ENCODE measurements around the gene AGRN. TPM values are rescaled to one million over a fixed set of nuclear protein-coding genes. Genes with fewer than 3 reads are reported as not detected.

The AGRN gene
- total RNA-seq, 1 experiment from 2014 or later: 446 TPM

DNA sequence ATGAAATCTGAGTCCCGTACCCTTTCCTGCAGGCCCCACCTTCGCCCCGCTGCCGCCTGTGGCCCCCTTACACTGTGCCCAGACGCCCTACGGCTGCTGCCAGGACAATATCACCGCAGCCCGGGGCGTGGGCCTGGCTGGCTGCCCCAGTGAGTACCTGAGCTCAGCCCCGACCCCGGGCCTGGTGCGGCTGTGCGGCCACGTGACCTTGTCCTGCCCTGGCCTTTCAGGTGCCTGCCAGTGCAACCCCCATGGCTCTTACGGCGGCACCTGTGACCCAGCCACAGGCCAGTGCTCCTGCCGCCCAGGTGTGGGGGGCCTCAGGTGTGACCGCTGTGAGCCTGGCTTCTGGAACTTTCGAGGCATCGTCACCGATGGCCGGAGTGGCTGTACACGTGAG lies 25.2 kb downstream of the AGRN start:
- peaks cover 58% of the 10 kb centered on the region for H3K36me3 Mint-ChIP-seq (ENCODE audit: insufficient read depth, unreplicated experiment)

DNA sequence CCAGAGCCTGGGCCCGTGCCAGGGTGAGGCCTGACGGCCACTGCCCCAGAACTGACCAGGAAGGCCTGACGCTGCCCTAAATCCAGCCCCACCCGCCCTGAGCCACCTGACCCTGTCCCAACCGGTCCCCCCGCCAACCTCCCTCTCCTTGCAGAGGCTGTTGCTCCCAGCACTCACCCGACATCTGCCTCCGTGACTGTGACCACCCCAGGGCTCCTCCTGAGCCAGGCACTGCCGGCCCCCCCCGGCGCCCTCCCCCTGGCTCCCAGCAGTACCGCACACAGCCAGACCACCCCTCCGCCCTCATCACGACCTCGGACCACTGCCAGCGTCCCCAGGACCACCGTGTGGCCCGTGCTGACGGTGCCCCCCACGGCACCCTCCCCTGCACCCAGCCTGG lies 26.3 kb downstream of the AGRN start:
- Mint-ChIP-seq H3K9me3 (ENCODE audit: low read depth, unreplicated experiment) (no peaks in the 10 kb centered on the region), H3K27ac (ENCODE audit: unreplicated experiment) (no peak overlapping the region), H3K27me3 (ENCODE audit: unreplicated experiment) (no peaks in the 10 kb centered on the region), H3K4me3 (ENCODE audit: low read depth, unreplicated experiment) (no peak overlapping the region), H3K36me3 (ENCODE audit: insufficient read depth, unreplicated experiment) (peaks cover 55% of the 10 kb centered on the region), H3K4me1 (ENCODE audit: low read depth, unreplicated experiment) (no peaks in the 10 kb centered on the region)
- TF ChIP-seq, protein P1, sequence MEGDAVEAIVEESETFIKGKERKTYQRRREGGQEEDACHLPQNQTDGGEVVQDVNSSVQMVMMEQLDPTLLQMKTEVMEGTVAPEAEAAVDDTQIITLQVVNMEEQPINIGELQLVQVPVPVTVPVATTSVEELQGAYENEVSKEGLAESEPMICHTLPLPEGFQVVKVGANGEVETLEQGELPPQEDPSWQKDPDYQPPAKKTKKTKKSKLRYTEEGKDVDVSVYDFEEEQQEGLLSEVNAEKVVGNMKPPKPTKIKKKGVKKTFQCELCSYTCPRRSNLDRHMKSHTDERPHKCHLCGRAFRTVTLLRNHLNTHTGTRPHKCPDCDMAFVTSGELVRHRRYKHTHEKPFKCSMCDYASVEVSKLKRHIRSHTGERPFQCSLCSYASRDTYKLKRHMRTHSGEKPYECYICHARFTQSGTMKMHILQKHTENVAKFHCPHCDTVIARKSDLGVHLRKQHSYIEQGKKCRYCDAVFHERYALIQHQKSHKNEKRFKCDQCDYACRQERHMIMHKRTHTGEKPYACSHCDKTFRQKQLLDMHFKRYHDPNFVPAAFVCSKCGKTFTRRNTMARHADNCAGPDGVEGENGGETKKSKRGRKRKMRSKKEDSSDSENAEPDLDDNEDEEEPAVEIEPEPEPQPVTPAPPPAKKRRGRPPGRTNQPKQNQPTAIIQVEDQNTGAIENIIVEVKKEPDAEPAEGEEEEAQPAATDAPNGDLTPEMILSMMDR (IDR thresholded peaks at IDR 0.05; ENCODE audit: unreplicated experiment): no peak
- BruUV-seq (replicated peaks): no TSS peak
- DNase-seq: no peak
- CTCF ChIA-PET: no interaction called here
- intact Hi-C loops (cut with micrococcal nuclease; ENCODE audit: unreplicated experiment): no loop called here

More for the DNA sequence above, 25.2 kb downstream of the AGRN start:
- no peak for DNase-seq
- H3K27ac Mint-ChIP-seq (ENCODE audit: unreplicated experiment): no peak overlapping the region
- intact Hi-C loops (cut with micrococcal nuclease; ENCODE audit: unreplicated experiment): no loop called here
- no peaks in the 10 kb centered on the region for H3K27me3 Mint-ChIP-seq (ENCODE audit: unreplicated experiment)
- CTCF ChIA-PET: interaction anchor here (0.7 kb wide), 1 partner anchor 51 kb away, joined by 3 read pairs; no protein-coding TSS in a partner anchor
- no peaks in the 10 kb centered on the region for H3K9me3 Mint-ChIP-seq (ENCODE audit: low read depth, unreplicated experiment)
- TF ChIP-seq, protein P1 (IDR thresholded peaks at IDR 0.05; ENCODE audit: unreplicated experiment): no peak
- H3K4me3 Mint-ChIP-seq (ENCODE audit: low read depth, unreplicated experiment): no peak overlapping the region
- H3K4me1 Mint-ChIP-seq (ENCODE audit: low read depth, unreplicated experiment): no peaks in the 10 kb centered on the region
- no TSS peak for BruUV-seq (replicated peaks)

DNA sequence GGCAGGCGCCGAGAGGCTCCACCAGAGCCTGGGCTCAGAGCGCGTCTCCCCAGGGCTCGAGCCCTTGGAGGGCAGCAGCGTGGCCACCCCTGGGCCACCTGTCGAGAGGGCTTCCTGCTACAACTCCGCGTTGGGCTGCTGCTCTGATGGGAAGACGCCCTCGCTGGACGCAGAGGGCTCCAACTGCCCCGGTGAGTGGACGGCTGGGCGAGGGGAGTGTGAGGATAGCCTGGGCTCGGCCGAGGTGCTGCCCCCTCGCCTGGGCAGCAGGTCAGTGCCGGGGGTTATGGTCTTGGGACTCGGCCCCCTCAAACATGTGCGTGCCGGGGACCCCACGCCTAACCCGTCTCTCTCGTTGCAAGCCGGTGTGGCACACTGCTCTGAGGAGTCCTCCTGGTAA lies 26.8 kb downstream of the AGRN start:
- H3K4me1 Mint-ChIP-seq (ENCODE audit: low read depth, unreplicated experiment): no peaks in the 10 kb centered on the region
- CTCF ChIA-PET: no interaction called here
- H3K27me3 Mint-ChIP-seq (ENCODE audit: unreplicated experiment): no peaks in the 10 kb centered on the region
- DNase-seq: no peak
- TF ChIP-seq, protein P1 (IDR thresholded peaks at IDR 0.05; ENCODE audit: unreplicated experiment): no peak
- H3K9me3 Mint-ChIP-seq (ENCODE audit: low read depth, unreplicated experiment): no peaks in the 10 kb centered on the region
- BruUV-seq (replicated peaks): no TSS peak
- H3K4me3 Mint-ChIP-seq (ENCODE audit: low read depth, unreplicated experiment): no peak overlapping the region
- intact Hi-C loops (cut with micrococcal nuclease; ENCODE audit: unreplicated experiment): no loop called here
- H3K27ac Mint-ChIP-seq (ENCODE audit: unreplicated experiment): no peak overlapping the region
- peaks cover 56% of the 10 kb centered on the region for H3K36me3 Mint-ChIP-seq (ENCODE audit: insufficient read depth, unreplicated experiment)

DNA sequence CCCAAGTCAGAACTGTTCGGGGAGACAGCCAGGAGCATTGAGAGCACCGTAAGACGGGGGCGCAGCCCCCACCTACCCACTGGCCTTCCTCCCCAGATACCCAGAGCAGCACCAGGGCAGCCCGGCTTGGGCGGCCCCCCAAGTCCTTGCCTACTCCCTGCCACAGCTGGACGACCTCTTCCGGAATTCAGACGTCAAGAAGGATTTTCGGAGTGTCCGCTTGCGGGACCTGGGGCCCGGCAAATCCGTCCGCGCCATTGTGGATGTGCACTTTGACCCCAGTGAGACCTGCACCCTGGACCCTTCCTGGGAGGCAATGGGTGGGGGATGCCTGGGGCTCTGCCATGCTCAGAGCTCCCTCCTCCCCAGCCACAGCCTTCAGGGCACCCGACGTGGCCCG lies 27.5 kb downstream of the AGRN start:
- intact Hi-C loops (cut with micrococcal nuclease; ENCODE audit: unreplicated experiment): no loop called here
- Mint-ChIP-seq H3K27ac (ENCODE audit: unreplicated experiment) (no peak overlapping the region), H3K27me3 (ENCODE audit: unreplicated experiment) (no peaks in the 10 kb centered on the region), H3K4me1 (ENCODE audit: low read depth, unreplicated experiment) (no peaks in the 10 kb centered on the region), H3K36me3 (ENCODE audit: insufficient read depth, unreplicated experiment) (peaks cover 58% of the 10 kb centered on the region), H3K9me3 (ENCODE audit: low read depth, unreplicated experiment) (no peaks in the 10 kb centered on the region), H3K4me3 (ENCODE audit: low read depth, unreplicated experiment) (no peak overlapping the region)
- DNase-seq: no peak
- TF ChIP-seq, protein P1 (IDR thresholded peaks at IDR 0.05; ENCODE audit: unreplicated experiment): no peak
- CTCF ChIA-PET: no interaction called here
- no TSS peak for BruUV-seq (replicated peaks)
